HL-60/S4 treated with phorbol 12-myristate 13-acetate at 8.2 ng/mL for 4 days and 3 days (cell line): Measurements from ENCODE around the gene JOSD2.
"Not testable (repeated sequence)": the region's sequence is repeated elsewhere in the genome, so short reads cannot be mapped to it uniquely, and the experiment has no call there.

Experiments used
- in situ Hi-C: fragments of 300-500 bp; cut with MboI; formaldehyde crosslinking; loops from 2 replicates; pipeline ENCODE4 v1.15.0; 2022; ENCODE audit warnings: low sequenced_read_pairs

The JOSD2 gene

GRCh38 chr19:50547385-50548190 is 36.6 kb upstream of the JOSD2 start:
- in situ Hi-C loops = no loop called here

DNA sequence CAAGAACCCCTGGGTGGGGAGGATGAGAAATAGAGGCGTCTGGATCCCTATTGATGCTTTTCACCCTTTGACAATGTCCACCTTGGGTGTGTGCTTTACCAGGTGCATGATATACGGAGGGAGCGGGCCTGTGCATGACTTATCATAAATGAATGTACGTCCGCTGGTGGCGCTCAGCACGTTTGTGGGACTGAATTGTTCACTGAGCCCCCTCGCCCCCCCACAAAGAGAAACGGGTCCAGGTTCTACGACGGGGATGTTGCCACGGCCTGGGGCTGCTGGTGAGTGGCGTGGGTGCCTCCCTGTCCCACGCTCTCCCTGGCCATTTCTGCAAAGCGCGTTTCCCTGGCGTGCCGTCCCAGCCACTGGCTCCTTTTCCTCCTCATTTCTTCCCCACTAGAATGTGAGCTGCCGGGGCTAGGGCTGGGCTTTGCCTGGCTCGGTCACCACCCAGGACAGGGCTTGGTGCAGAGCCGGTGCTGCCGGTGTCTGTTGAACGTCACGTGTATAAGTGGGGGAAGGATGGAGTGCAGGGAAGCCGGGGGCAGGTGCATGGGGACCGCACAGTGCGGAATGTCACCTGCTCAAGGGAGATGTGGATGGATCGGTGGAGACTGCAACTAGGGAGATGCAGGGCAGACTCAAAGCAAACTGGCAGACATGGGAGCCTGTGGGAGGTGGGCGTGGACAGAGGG is 35.7 kb upstream of the JOSD2 start:
- in situ Hi-C loops = no loop called here

GRCh38 chr19:50542943-50543342 is 32.0 kb upstream of the JOSD2 start:
- in situ Hi-C loops = no loop called here

DNA sequence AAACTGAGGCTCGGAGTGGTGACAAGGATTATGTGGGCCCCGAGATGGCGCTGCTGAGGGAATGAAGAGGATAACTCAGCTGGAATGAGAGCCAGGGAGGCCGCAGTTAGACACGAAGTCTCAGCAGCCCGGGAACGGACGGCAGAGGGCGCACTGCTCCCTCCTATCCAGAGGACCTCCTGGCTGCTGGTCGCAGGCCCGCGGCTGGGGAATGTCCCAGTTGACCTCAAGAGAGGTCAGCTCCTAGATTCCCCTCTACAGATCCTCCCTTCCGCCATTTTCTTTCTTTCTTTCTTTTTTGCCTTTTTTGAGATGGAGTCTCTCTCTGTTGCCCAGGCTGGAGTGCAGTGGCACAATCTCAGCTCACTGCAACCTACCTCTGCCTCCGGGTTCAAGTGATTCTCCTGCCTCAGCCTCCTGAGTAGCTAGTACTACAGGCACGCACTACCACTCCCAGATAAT is 26.8 kb upstream of the JOSD2 start:
- in situ Hi-C loops = loop anchor here (10.0 kb wide), 1 partner anchor 247 kb away; no protein-coding TSS in a partner anchor

- in situ Hi-C loops = loop anchor here (10.0 kb wide), 1 partner anchor 248 kb away; no protein-coding TSS in a partner anchor
Measured at GRCh38 chr19:50537306-50537685, 26.3 kb upstream of the JOSD2 start.

GRCh38 chr19:50536662-50537305 is 25.8 kb upstream of the JOSD2 start:
- in situ Hi-C loops = loop anchor here (10.0 kb wide), 1 partner anchor 248 kb away; no protein-coding TSS in a partner anchor

DNA sequence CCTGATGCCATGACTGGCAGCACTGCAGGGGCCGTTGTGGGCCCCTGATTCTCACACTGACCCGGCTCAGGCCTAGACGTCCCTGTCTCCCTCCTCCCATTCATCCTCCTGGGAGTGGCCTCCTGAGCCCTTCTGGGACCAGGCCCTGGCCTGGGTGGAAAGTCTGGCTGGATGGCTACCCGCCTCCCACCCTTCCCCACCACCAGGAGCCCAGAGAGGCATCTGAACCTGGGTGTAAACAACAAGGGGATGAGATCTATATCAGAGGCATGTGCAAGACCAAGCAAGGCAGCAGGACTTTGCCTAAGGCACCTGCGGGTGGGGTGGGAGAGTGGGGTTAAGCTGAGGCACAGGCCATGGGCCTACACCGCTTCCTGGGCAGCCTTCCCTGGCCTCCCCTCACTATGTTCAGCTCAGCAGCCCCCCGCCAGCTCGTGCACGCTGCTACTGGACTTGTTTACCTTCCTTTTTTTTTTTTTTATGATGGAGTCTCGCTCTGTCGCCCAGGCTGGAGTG is 24.7 kb upstream of the JOSD2 start:
- in situ Hi-C loops = loop anchor here (10.0 kb wide), 1 partner anchor 249 kb away; no protein-coding TSS in a partner anchor

GRCh38 chr19:50534478-50534877 is 23.5 kb upstream of the JOSD2 start:
- in situ Hi-C loops = loop anchor here (10.0 kb wide), 1 partner anchor 250 kb away; no protein-coding TSS in a partner anchor

DNA sequence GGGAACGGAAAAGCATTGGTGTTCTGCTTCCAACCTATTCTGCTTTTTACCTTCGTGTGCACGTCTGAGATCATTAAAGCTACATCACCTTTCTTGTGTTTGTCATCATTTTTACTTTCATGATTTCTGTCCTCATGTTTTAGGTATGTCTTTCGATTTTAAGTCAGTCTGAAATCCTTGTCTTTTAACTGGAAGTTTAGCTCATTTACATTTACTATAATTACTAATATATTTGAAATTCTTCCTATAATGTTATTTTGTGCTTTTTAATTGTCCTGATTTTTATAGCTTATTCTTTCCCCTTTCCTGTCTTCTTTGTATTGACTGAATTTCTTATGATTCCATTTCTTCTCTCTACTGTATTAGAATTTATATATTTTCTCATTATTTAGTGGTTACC is 22.0 kb upstream of the JOSD2 start:
- in situ Hi-C loops = loop anchor here (10.0 kb wide), 1 partner anchor 252 kb away; no protein-coding TSS in a partner anchor

DNA sequence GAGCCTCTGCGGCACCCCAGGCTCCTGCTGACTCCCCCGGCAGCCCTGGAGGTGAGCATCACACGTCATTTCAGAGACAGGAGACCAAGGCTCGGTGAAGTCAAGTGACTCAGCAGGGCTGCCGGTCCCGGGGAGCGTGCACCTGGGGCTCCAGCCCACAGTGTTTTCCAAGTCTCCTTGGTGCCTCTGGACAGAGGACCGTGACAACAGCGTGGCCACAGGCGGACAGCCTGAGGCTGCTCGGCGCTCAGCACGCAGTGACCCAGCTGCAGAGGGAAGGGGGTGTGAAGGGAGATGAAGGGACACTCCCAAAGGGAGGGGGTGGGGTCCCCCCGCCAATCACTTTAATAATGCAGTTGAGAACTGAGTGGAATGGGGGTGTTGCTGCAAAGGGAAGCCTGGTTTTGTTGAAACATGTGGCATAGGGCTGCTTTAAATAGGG is 20.2 kb upstream of the JOSD2 start:
- in situ Hi-C loops = loop anchor here (10.0 kb wide), 1 partner anchor 254 kb away; no protein-coding TSS in a partner anchor

DNA sequence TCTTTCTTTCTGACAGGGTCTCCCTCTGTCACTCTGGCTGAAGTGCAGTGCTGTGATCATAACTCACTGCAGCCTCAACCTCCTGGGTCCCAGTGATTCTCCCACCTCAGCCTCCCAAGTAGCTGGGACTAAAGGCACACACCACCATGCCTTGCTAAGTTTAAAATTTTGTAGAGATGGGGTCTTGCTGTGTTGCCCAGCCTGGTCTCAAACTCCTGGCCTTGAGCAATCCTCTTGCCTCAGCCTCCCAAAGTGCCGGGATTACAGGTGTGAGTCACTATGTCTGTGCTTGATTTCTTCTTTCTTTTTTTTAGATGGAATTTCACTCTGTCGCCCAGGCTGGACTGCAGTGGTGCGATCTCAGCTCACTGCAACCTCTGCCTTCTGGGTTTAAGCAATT is 17.1 kb upstream of the JOSD2 start:
- in situ Hi-C loops = not testable (repeated sequence)

GRCh38 chr19:50522881-50523280 is 11.9 kb upstream of the JOSD2 start:
- in situ Hi-C loops = no loop called here

- in situ Hi-C loops = no loop called here
Measured at GRCh38 chr19:50520822-50521465, 10.0 kb upstream of the JOSD2 start.

DNA sequence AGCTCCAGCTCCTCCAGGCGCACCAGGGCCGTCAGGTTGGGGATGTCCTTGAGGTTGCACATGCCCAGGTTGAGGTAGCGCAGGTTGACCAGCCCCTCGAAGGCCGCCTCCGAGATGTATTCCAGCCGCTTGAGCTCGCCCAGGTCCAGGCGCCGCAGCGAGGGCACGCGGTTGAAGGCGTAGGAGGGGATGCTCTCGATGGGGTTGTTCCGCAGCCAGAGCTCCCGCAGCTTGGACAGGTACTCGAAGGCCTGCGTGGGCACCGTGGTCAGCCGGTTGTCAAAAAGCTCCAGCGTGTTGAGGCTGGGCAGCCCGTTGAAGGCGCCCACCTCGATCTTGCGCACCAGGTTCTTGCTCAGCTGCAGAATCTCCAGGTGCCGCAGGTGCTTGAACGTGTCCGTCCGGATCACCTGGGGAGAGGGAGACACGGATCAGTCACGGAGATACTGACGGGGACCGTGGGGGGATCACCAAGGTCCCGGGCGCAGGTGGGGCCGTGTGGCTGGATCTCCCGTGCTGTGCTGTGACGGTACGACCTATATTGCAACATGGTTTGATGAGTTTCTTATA is 8.1 kb upstream of the JOSD2 start:
- in situ Hi-C loops = no loop called here

DNA sequence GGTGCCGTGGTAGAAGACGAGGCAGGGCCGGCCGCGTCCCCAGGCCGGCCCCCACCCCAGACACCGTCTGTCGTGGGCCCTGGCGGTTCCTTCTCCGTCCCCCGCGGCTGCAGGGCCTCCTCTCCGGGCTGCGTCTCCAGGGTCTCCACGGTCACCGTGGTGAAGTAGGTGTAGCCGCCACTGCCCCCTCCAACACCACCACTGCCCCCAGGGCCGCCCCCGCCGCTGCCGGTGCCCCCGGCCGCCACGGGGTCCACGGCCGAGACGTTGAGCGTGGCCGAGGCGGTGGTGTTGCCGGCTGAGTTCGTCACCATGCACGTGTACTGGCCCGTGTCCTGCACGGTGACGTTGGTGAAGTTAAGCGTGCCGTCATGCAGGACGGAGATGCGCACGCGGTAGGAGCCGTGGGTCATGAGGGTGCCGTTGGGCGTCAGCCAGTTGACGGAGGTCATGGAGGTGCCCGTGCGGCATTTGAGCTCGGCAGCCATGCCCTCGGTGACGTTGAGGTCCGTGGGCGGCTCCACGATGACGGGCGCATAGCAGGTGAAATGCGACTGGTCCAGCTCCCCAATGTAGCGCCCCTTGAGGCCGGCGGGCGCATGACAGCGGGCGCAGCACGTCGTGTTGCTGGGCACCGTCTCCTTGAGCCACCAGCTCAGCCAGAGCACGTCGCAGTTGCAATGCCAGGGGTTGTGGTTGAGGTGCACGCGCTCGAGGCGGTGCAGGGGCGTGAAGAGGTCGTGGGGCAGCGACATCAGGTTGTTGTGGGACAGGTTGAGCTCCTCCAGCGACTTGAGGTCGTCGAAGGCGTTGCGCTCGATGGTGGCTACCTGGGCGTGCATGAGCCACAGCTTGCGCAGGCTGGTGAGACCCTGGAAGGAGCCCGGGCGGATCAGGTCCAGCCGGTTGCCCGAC is 7.4 kb upstream of the JOSD2 start:
- in situ Hi-C loops = no loop called here

DNA sequence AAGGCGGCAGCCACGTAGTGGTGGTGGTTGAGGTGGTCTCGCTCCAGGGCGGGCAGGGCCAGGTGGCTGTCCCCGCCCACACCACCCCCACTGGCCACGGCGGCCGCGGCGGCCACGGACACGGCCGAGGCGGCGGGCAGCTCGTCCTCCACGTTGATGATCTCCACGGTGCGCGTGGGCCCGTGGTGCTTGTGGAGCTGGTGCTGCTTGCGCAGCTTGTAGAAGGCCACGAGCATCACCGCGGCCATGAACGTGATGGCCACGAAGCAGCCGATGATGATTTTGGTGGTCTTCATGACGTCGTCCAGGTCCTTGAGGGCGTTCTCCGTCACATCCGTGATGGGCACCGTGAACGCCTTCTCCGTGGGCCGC is 6.7 kb upstream of the JOSD2 start:
- in situ Hi-C loops = no loop called here

GRCh38 chr19:50516964-50517703 is 6.1 kb upstream of the JOSD2 start:
- in situ Hi-C loops = no loop called here

GRCh38 chr19:50516456-50516855 is 5.5 kb upstream of the JOSD2 start:
- in situ Hi-C loops = no loop called here
